SK-N-SH (cell line): ENCODE results near the gene RNF32. TPM values are rescaled to one million over a fixed set of nuclear protein-coding genes. Genes with fewer than 3 reads are reported as not detected.

Experiments
- CTCF ChIA-PET: fragments of 300-600, 350-600 bp; formaldehyde crosslinking; extraction: SDS; loops from one replicate; lab custom pipeline; 2021; lab: Yijun Ruan, JAX
- POLR2A ChIA-PET: fragments of 350-600 bp; sonication (Branson Sonifier 250); formaldehyde crosslinking; extraction: SDS; loops from one replicate; lab custom pipeline; 2020; ENCODE audit warnings: antibody characterized with exemption, inconsistent platforms; lab: Yijun Ruan, JAX
- DNase-seq: peaks from one replicate; pipeline ENCODE4 v3.0.0; 2012
- H2AFZ ChIP-seq: fragments of 200-600 bp; sonication (generic); 2 replicates; pipeline ENCODE4 v1.8.1; 2016; ENCODE audit warnings: antibody characterized with exemption, mild to moderate bottlenecking, low read depth
- H3F3A ChIP-seq: fragments of 200-600 bp; sonication (generic); replicated peaks from 2 replicates; pipeline ENCODE3; 2016; ENCODE audit warnings: antibody characterized with exemption, mild to moderate bottlenecking; ENCODE audit not compliant: insufficient read depth
- H3K27ac ChIP-seq, 2 experiments: fragments of 200-500 bp in 1 of 2; fragments of 200-600 bp in 1 of 2; sonication (Bioruptor generic) in 1 of 2; sonication (generic), shearing (Covaris generic) in 1 of 2; 2 replicates each; pipeline versions ENCODE4 v1.5.1 to v1.6.1; 2014 to 2016; ENCODE audit warnings: low read depth in 2 of 2, inconsistent platforms in 1 of 2, low read length in 1 of 2, mild to moderate bottlenecking in 1 of 2, mixed read lengths in 1 of 2
- H3K27me3 ChIP-seq: fragments of 200-600 bp; sonication (generic), shearing (Covaris generic); 2 replicates; pipeline ENCODE4 v1.6.1; 2016; ENCODE audit warnings: mixed run types; ENCODE audit not compliant: insufficient read depth
- H3K36me3 ChIP-seq, 2 experiments: fragments of 200-500 bp in 1 of 2; fragments of 200-600 bp in 1 of 2; sonication (Bioruptor generic) in 1 of 2; sonication (generic) in 1 of 2; replicated peaks in 1 of 2; 2 replicates each; pipeline versions ENCODE3 to v1.5.1; 2014 to 2016; ENCODE audit warnings: low read length in 1 of 2, mild to moderate bottlenecking in 1 of 2; ENCODE audit not compliant: insufficient read depth in 2 of 2, control insufficient read depth in 1 of 2
- H3K4me1 ChIP-seq, 2 experiments: fragments of 200-500 bp in 1 of 2; fragments of 200-600 bp in 1 of 2; sonication (Bioruptor generic) in 1 of 2; sonication (generic), shearing (Covaris generic) in 1 of 2; 2 replicates each; pipeline versions ENCODE4 v1.5.1 to v1.6.1; 2014 to 2016; ENCODE audit warnings: low read depth in 1 of 2, low read length in 1 of 2, mixed run types in 1 of 2; ENCODE audit not compliant: insufficient read depth in 2 of 2, control insufficient read depth in 1 of 2
- H3K4me2 ChIP-seq: fragments of 200-600 bp; sonication (generic), shearing (Covaris generic); 2 replicates; pipeline ENCODE4 v1.6.1; 2017; ENCODE audit warnings: mixed run types
- H3K4me3 ChIP-seq, 2 experiments: fragments of 200-500 bp in 1 of 2; fragments of 200-600 bp in 1 of 2; sonication (Bioruptor generic) in 1 of 2; sonication (generic), shearing (Covaris generic) in 1 of 2; 2 replicates each; pipeline versions ENCODE4 v1.5.1 to v1.8.1; 2014 to 2016; ENCODE audit warnings: low read depth in 2 of 2, inconsistent platforms in 1 of 2, low read length in 1 of 2, mild to moderate bottlenecking in 1 of 2, mixed read lengths in 1 of 2, moderate library complexity in 1 of 2
- H3K79me2 ChIP-seq: fragments of 200-600 bp; sonication (generic); 2 replicates; pipeline ENCODE4 v1.8.1; 2017; ENCODE audit warnings: mild to moderate bottlenecking; ENCODE audit not compliant: insufficient read depth
- H3K9ac ChIP-seq: fragments of 200-600 bp; sonication (generic); 2 replicates; pipeline ENCODE4 v1.6.1; 2017; ENCODE audit warnings: mixed run types
- H3K9me2 ChIP-seq: fragments of 200-600 bp; sonication (generic); 2 replicates; pipeline ENCODE4 v1.6.1; 2017; ENCODE audit warnings: mixed run types
- H3K9me3 ChIP-seq: fragments of 200-600 bp; sonication (generic); 2 replicates; pipeline ENCODE4 v1.6.1; 2017; ENCODE audit warnings: mixed run types, mild to moderate bottlenecking, moderate library complexity
- H4K20me1 ChIP-seq: fragments of 200-600 bp; sonication (generic); 2 replicates; pipeline ENCODE4 v1.6.1; 2017; ENCODE audit warnings: mild to moderate bottlenecking, mixed run types; ENCODE audit not compliant: insufficient read depth
- CHD2 ChIP-seq: fragments of 150-350 bp; IDR thresholded peaks from 2 replicates; pipeline ENCODE4 v1.6.1; 2018; ENCODE audit warnings: low read length; ENCODE audit not compliant: partially characterized antibody
- ELF1 ChIP-seq: IDR thresholded peaks from 2 replicates; pipeline ENCODE4 v1.4.0; 2012
- FOSL2 ChIP-seq: IDR thresholded peaks from 2 replicates; pipeline ENCODE4 v1.4.0; 2012; ENCODE audit warnings: low read depth, mild to moderate bottlenecking, moderate library complexity, borderline replicate concordance
- GATA2 ChIP-seq: sonication (generic); formaldehyde crosslinking; IDR thresholded peaks from 2 replicates; pipeline ENCODE4 v1.5.0; 2020; ENCODE audit warnings: mild to moderate bottlenecking, missing genetic modification reagents
- JUND ChIP-seq: IDR thresholded peaks from 2 replicates; pipeline ENCODE4 v1.4.0; 2012
- MEF2A ChIP-seq: IDR thresholded peaks from 2 replicates; pipeline ENCODE4 v1.4.0; 2012; ENCODE audit warnings: low read depth, borderline replicate concordance
- NRF1 ChIP-seq: IDR thresholded peaks from 2 replicates; pipeline ENCODE4 v1.6.1; 2012; ENCODE audit warnings: low read depth, mild to moderate bottlenecking, low read length
- POLR2AphosphoS5 ChIP-seq: IDR thresholded peaks from 2 replicates; pipeline ENCODE4 v1.6.1; 2012; ENCODE audit warnings: low read depth, low read length
- RAD21 ChIP-seq: IDR thresholded peaks from 2 replicates; pipeline ENCODE4 v1.6.1; 2012; ENCODE audit warnings: mild to moderate bottlenecking, low read length
- RCOR1 ChIP-seq: fragments of 150-350 bp; IDR thresholded peaks from 2 replicates; pipeline ENCODE4 v1.6.1; 2017; ENCODE audit warnings: antibody characterized with exemption, low read length
- RFX5 ChIP-seq: IDR thresholded peaks from 2 replicates; pipeline ENCODE4 v1.6.1; 2012; ENCODE audit warnings: mild to moderate bottlenecking, improper control_type of control experiment, low read length
- RXRA ChIP-seq: IDR thresholded peaks from 2 replicates; pipeline ENCODE4 v1.4.0; 2012; ENCODE audit warnings: low read depth, mild to moderate bottlenecking, borderline replicate concordance
- SIN3A ChIP-seq: IDR thresholded peaks from 2 replicates; pipeline ENCODE4 v1.6.1; 2012; ENCODE audit warnings: low read depth, mild to moderate bottlenecking, low read length, moderate library complexity, borderline replicate concordance
- SMC3 ChIP-seq: IDR thresholded peaks from 2 replicates; pipeline ENCODE4 v1.6.1; 2012; ENCODE audit warnings: low read depth, low read length, improper control_type of control experiment
- TCF12 ChIP-seq: IDR thresholded peaks from 2 replicates; pipeline ENCODE4 v1.4.0; 2012
- TEAD4 ChIP-seq: IDR thresholded peaks from 2 replicates; pipeline ENCODE4 v1.4.0; 2012; ENCODE audit warnings: mild to moderate bottlenecking, borderline replicate concordance; ENCODE audit not compliant: insufficient read depth
- ZBTB33 ChIP-seq: IDR thresholded peaks from 2 replicates; pipeline ENCODE4 v1.4.0; 2012; ENCODE audit warnings: low read depth, borderline replicate concordance
- WGBS: methylation state at CpG from one replicate; pipeline ENCODE4 v1.1.6; 2017; ENCODE audit warnings: low lambda C conversion rate; 5-methylcytosine and 5-hydroxymethylcytosine counted together
- polyA plus RNA-seq, 3 experiments: library from polyadenylated mRNA; depleted of rRNA; stranded (reverse); fragments of >200 nt; gene quantifications; 2 replicates each; pipeline ENCODE4 v1.2.3, GENCODE V29; 2012
- TF ChIP-seq, protein P1 (sequence below): fragments of 150-350 bp; IDR thresholded peaks from 2 replicates; pipeline ENCODE4 v1.6.1; 2016; ENCODE audit warnings: mild to moderate bottlenecking, low read depth, low read length
- TF ChIP-seq, protein P2 (sequence below): IDR thresholded peaks from 2 replicates; pipeline ENCODE4; 2012
- TF ChIP-seq, protein P3 (sequence below): IDR thresholded peaks from 2 replicates; pipeline ENCODE4 v1.4.0; 2012; ENCODE audit warnings: low read depth

The RNF32 gene
- polyA plus RNA-seq, 1 of the 3 experiments (the other 2 are of a cell fraction), result 2.3 TPM

DNA sequence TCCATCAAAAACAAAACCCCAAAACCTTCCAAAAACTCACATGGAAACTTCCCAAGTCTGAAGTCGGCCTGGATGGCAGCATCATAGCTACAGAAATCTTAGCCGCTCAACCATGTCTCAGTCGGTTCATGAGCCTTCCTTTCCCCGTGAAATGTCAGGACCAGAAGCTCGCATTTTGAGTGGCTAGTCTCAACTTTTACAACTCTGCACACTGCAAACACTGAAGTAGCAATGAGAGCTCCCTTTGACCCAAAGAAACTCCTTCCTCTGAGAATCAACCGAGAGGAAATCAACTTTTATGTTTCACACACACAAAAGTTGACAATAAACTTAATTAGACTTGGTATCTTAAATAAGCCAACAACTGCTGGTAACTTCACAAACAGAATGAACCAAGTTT, 37.6 kb upstream of the RNF32 start:
- CTCF ChIA-PET, result interaction anchor here (1.3 to 1.8 kb wide), 3 partner anchors 9 to 797 kb away, joined by 3 to 4 read pairs (median 4); no protein-coding TSS in a partner anchor
- no peaks in the 10 kb centered on the region for H3K9me3 ChIP-seq
- peaks cover 9% of the 10 kb centered on the region; the same call in 1 of the 2 replicates for H3K27me3 ChIP-seq
- no peak overlapping the region for H2AFZ ChIP-seq
- no peaks in the 10 kb centered on the region for H3K79me2 ChIP-seq
- peaks cover 0 to 6% of the 10 kb centered on the region in 2 experiments; a peak in 1 of 4 replicates for H3K4me1 ChIP-seq
- H3K4me2 ChIP-seq, result no peak overlapping the region
- H3K4me3 ChIP-seq, result no peak overlapping the region
- TF ChIP-seq NRF1, result no peak
- no peak for TF ChIP-seq RAD21
- no peak for TF ChIP-seq FOSL2
- no peak for TF ChIP-seq RXRA
- TF ChIP-seq JUND, result no peak
- no peak for TF ChIP-seq SIN3A
- no peak for TF ChIP-seq SMC3
- no peak for TF ChIP-seq RFX5
- TF ChIP-seq TEAD4, result no peak
- TF ChIP-seq, protein P1, sequence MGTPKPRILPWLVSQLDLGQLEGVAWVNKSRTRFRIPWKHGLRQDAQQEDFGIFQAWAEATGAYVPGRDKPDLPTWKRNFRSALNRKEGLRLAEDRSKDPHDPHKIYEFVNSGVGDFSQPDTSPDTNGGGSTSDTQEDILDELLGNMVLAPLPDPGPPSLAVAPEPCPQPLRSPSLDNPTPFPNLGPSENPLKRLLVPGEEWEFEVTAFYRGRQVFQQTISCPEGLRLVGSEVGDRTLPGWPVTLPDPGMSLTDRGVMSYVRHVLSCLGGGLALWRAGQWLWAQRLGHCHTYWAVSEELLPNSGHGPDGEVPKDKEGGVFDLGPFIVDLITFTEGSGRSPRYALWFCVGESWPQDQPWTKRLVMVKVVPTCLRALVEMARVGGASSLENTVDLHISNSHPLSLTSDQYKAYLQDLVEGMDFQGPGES, result no peak
- no peak for TF ChIP-seq RCOR1
- TF ChIP-seq ELF1, result no peak
- TF ChIP-seq POLR2AphosphoS5, result no peak
- TF ChIP-seq, protein P2, sequence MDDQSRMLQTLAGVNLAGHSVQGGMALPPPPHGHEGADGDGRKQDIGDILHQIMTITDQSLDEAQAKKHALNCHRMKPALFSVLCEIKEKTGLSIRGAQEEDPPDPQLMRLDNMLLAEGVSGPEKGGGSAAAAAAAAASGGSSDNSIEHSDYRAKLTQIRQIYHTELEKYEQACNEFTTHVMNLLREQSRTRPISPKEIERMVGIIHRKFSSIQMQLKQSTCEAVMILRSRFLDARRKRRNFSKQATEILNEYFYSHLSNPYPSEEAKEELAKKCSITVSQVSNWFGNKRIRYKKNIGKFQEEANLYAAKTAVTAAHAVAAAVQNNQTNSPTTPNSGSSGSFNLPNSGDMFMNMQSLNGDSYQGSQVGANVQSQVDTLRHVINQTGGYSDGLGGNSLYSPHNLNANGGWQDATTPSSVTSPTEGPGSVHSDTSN, result no peak
- no peak for TF ChIP-seq TCF12
- TF ChIP-seq CHD2, result no peak
- TF ChIP-seq, protein P3, sequence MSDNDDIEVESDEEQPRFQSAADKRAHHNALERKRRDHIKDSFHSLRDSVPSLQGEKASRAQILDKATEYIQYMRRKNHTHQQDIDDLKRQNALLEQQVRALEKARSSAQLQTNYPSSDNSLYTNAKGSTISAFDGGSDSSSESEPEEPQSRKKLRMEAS, result no peak
- TF ChIP-seq GATA2 (CRISPR knock-in tag), result no peak
- no peak for TF ChIP-seq MEF2A
- H3K9ac ChIP-seq, result no peak overlapping the region
- H3F3A ChIP-seq, result no peaks in the 10 kb centered on the region
- H4K20me1 ChIP-seq, result no peaks in the 10 kb centered on the region
- no peak overlapping the region for H3K27ac ChIP-seq
- H3K9me2 ChIP-seq, result no peaks in the 10 kb centered on the region
- WGBS, result 58% methylated on average over 6 of the region's 6 CpGs
- no peak for DNase-seq
- POLR2A ChIA-PET, result no interaction called here
- H3K36me3 ChIP-seq, result no peaks in the 10 kb centered on the region

GRCh38 chr7:156603629-156604028, 36.9 kb upstream of the RNF32 start:
- ChIA-PET POLR2A (no interaction called here), CTCF (interaction anchor here (1.3 to 1.6 kb wide), 2 partner anchors 10 kb away, joined by 3 to 4 read pairs; no protein-coding TSS in a partner anchor)
- no peaks in the 10 kb centered on the region for H4K20me1 ChIP-seq
- DNase-seq, result no peak
- H3K4me1 ChIP-seq, result peaks cover 0 to 6% of the 10 kb centered on the region in 2 experiments; a peak in 1 of 4 replicates
- H3K9ac ChIP-seq, result no peak overlapping the region
- H3K4me3 ChIP-seq, result no peak overlapping the region
- TF ChIP-seq POLR2AphosphoS5, result no peak
- TF ChIP-seq, protein P1, result no peak
- TF ChIP-seq RAD21, result no peak
- TF ChIP-seq FOSL2, result no peak
- TF ChIP-seq SIN3A, result no peak
- no peak for TF ChIP-seq ZBTB33
- TF ChIP-seq, protein P2, result no peak
- H3K4me2 ChIP-seq, result no peak overlapping the region
- peaks cover 13% of the 10 kb centered on the region; the same call in 1 of the 2 replicates for H3K27me3 ChIP-seq
- no peaks in the 10 kb centered on the region for H3F3A ChIP-seq
- H2AFZ ChIP-seq, result no peak overlapping the region
- no peaks in the 10 kb centered on the region for H3K36me3 ChIP-seq
- no peaks in the 10 kb centered on the region for H3K79me2 ChIP-seq
- no peak overlapping the region for H3K27ac ChIP-seq
- no peaks in the 10 kb centered on the region for H3K9me3 ChIP-seq
- 57% methylated on average over 7 of the region's 7 CpGs for WGBS
- no peaks in the 10 kb centered on the region for H3K9me2 ChIP-seq
